ENCODE data around the gene CAMK2A. TPM values are rescaled to one million over a fixed set of nuclear protein-coding genes. Genes with fewer than 3 reads are reported as not detected.
"Not testable (repeated sequence)": the region's sequence is repeated elsewhere in the genome, so short reads cannot be mapped to it uniquely, and the experiment has no call there.

Gene CAMK2A
- total and polyA plus RNA-seq, 7 donors: 0.44 to 2.1 (median 0.64) TPM; not detected in 1

DNA sequence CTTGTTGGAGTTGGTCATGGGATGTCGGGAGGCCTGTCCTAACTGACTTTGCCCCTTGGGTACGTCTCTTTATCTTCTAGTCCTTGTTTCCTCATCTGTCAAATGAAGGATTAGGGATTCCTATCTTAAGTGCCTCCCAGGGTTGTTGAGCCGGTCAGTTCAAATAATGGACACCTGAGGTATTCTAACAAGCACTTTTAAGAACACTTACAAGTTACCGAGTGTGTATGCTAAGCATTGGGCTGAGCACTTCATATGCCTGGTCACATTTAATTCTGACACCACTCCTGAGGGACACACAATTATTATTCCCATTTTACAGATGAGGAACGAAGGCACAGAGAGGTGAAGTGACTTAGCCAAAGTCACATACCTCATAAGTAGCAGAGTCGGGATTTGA is 37.1 kb downstream of the CAMK2A start:
- H3K36me3 ChIP-seq: no peaks in the 10 kb centered on the region
- no peak for DNase-seq
- H3K27me3 ChIP-seq: no peaks in the 10 kb centered on the region
- TF ChIP-seq, protein P1, sequence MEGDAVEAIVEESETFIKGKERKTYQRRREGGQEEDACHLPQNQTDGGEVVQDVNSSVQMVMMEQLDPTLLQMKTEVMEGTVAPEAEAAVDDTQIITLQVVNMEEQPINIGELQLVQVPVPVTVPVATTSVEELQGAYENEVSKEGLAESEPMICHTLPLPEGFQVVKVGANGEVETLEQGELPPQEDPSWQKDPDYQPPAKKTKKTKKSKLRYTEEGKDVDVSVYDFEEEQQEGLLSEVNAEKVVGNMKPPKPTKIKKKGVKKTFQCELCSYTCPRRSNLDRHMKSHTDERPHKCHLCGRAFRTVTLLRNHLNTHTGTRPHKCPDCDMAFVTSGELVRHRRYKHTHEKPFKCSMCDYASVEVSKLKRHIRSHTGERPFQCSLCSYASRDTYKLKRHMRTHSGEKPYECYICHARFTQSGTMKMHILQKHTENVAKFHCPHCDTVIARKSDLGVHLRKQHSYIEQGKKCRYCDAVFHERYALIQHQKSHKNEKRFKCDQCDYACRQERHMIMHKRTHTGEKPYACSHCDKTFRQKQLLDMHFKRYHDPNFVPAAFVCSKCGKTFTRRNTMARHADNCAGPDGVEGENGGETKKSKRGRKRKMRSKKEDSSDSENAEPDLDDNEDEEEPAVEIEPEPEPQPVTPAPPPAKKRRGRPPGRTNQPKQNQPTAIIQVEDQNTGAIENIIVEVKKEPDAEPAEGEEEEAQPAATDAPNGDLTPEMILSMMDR (IDR thresholded peaks at IDR 0.05): no peak
- TF ChIP-seq EP300 (IDR thresholded peaks at IDR 0.05): no peak
- TF ChIP-seq POLR2AphosphoS5 (IDR thresholded peaks at IDR 0.05): no peak
- TF ChIP-seq POLR2A (IDR thresholded peaks at IDR 0.05): no peak
- no peaks in the 10 kb centered on the region for H3K9me3 ChIP-seq
- H3K4me3 ChIP-seq: no peak overlapping the region
- no peaks in the 10 kb centered on the region for H3K4me1 ChIP-seq
- no peak overlapping the region for H3K27ac ChIP-seq
- WGBS, 2 donors: 90 to 93% methylated on average over 6 of the region's 6 CpGs
- intact Hi-C loops (cut with DNase I): no loop called here

DNA sequence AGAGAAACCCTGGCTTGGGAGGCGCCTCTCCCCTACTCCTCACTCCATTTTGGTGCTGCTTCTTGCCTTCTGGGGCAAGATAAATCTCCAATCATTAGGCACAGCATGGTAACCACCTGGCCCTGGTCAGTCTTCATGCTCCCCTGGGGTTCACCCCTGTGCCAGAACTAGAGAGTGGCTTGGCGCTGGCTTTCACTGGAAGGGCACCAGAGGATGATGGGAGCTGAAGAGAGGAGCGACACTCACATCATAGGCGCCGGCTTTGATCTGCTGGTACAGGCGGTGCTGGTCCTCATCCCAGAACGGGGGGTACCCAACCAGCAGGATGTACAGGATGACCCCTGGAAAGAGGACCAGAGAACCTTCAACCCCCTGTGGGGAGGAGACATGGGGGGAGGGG is 38.1 kb downstream of the CAMK2A start:
- no peak overlapping the region for H3K4me3 ChIP-seq
- no peaks in the 10 kb centered on the region for H3K4me1 ChIP-seq
- H3K36me3 ChIP-seq: no peaks in the 10 kb centered on the region
- DNase-seq: no peak
- WGBS, 2 donors: 92 to 94% methylated on average over 7 of the region's 7 CpGs
- intact Hi-C loops (cut with DNase I): no loop called here
- no peak overlapping the region for H3K27ac ChIP-seq
- H3K9me3 ChIP-seq: no peaks in the 10 kb centered on the region
- no peaks in the 10 kb centered on the region for H3K27me3 ChIP-seq
- TF ChIP-seq POLR2A (IDR thresholded peaks at IDR 0.05): no peak
- TF ChIP-seq, protein P1 (IDR thresholded peaks at IDR 0.05): no peak
- no peak for TF ChIP-seq POLR2AphosphoS5 (IDR thresholded peaks at IDR 0.05)
- TF ChIP-seq EP300 (IDR thresholded peaks at IDR 0.05): no peak

DNA sequence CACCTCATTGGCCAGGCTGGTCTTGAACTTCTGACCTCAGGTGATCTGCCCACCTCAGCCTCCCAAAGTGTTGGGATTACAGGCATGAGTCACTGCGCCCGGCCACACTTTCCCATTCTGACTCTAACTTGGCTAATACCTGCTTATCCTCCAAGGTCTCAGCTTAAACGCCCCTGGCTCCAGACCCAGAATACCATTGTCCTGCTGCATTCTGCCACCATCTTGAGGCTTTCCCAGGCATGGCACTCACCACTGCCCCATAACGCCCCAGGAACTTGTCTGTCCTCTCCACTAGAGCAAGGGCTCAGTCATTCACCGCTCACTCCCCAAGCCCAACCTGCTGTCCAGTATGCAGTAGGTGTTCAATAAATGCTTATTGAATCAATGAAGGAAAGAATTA is 39.8 kb downstream of the CAMK2A start:
- Histone ChIP-seq H3K27me3 (no peaks in the 10 kb centered on the region), H3K27ac (no peak overlapping the region), H3K4me1 (peaks cover 0 to 13% (median 11%) of the 10 kb centered on the region in 4 donors), H3K9me3 (no peaks in the 10 kb centered on the region), H3K36me3 (no peaks in the 10 kb centered on the region), H3K4me3 (no peak overlapping the region)
- intact Hi-C loops (cut with DNase I): no loop called here
- DNase-seq: no peak
- no peak for TF ChIP-seq EP300 (IDR thresholded peaks at IDR 0.05)
- TF ChIP-seq, protein P1 (IDR thresholded peaks at IDR 0.05): no peak
- no peak for TF ChIP-seq POLR2AphosphoS5 (IDR thresholded peaks at IDR 0.05)
- TF ChIP-seq POLR2A (IDR thresholded peaks at IDR 0.05): no peak
- 87 to 90% methylated on average over 5 of the region's 5 CpGs for WGBS, 2 donors

DNA sequence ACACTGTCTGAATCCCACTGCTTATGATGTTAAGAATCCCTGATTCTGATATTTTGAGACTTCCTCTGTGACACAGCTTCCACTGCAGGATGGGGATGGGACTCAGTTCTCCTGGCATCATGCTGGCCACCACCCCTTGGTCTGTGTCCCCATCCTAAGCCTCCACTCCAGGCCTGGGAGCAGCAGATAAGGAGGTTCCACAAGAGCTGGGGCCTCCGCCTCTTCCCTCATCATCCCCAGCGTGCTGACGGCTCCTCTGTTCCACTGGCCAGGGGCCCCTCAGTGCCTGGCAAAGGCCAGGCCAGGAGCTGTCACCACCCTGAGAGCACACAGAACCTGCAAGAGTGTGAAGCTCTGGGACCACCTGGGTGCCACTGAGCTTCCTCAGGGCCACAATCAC is 40.6 kb downstream of the CAMK2A start:
- WGBS, 2 donors: 96 to 98% methylated on average over 3 of the region's 3 CpGs
- Histone ChIP-seq H3K36me3 (no peaks in the 10 kb centered on the region), H3K9me3 (no peaks in the 10 kb centered on the region), H3K4me1 (peaks cover 0 to 16% (median 13%) of the 10 kb centered on the region in 4 donors), H3K27me3 (no peaks in the 10 kb centered on the region), H3K27ac (no peak overlapping the region), H3K4me3 (no peak overlapping the region)
- TF ChIP-seq POLR2A (IDR thresholded peaks at IDR 0.05) (no peak), EP300 (IDR thresholded peaks at IDR 0.05) (no peak), POLR2AphosphoS5 (IDR thresholded peaks at IDR 0.05) (no peak)
- TF ChIP-seq, protein P1 (IDR thresholded peaks at IDR 0.05): no peak
- DNase-seq: no peak
- intact Hi-C loops (cut with DNase I): no loop called here

DNA sequence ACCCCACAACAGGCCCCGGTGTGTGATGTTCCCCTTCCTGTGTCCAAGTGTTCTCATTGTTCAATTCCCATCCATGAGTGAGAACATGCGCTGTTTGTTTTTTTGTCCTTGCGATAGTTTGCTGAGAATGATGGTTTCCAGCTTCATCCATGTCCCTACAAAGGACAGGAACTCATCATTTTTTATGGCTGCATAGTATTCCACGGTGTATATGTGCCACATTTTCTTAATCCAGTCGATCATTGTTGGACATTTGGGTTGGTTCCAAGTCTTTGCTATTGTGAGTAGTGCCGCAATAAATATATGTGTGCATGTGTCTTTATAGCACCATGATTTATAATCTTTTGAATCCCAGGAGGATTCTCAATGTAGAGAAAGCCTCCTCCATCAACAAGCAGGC is 41.1 kb downstream of the CAMK2A start:
- WGBS, 2 donors: 81 to 91% methylated on average over 6 of the region's 6 CpGs
- H3K27ac ChIP-seq; H3K4me3 ChIP-seq; DNase-seq; H3K9me3 ChIP-seq; H3K27me3 ChIP-seq; intact Hi-C loops (cut with DNase I); H3K36me3 ChIP-seq: not testable (repeated sequence)
- peaks cover 0 to 16% (median 13%) of the 10 kb centered on the region in 4 donors for H3K4me1 ChIP-seq

Measured in sigmoid colon (tissue), 7 donors.